DMS 273 (cell line): Measurements from ENCODE around the gene MZT2B.
"Not testable (repeated sequence)": the region's sequence is repeated elsewhere in the genome, so short reads cannot be mapped to it uniquely, and the experiment has no call there.

Source experiments
- DNase-seq: peaks from one replicate; lab custom pipeline; 2025; ENCODE audit not compliant: unreplicated experiment; lab: John Stamatoyannopoulos, UW

MZT2B gene

GRCh38 chr2:130202518-130202917, 20.5 kb downstream of the MZT2B start:
- DNase-seq = not testable (repeated sequence)

GRCh38 chr2:130203150-130203549, 21.1 kb downstream of the MZT2B start:
- DNase-seq = not testable (repeated sequence)

GRCh38 chr2:130207051-130207450, 25.0 kb downstream of the MZT2B start:
- DNase-seq = not testable (repeated sequence)

- DNase-seq = not testable (repeated sequence)
Measured at GRCh38 chr2:130219147-130219546, 37.1 kb downstream of the MZT2B start.

GRCh38 chr2:130220505-130220904, 38.4 kb downstream of the MZT2B start:
- DNase-seq = not testable (repeated sequence)

- DNase-seq = not testable (repeated sequence)
Measured at GRCh38 chr2:130222523-130222922, 40.5 kb downstream of the MZT2B start.

- not testable (repeated sequence) for DNase-seq
Measured at GRCh38 chr2:130228005-130228404, 45.9 kb downstream of the MZT2B start.

GRCh38 chr2:130228467-130229160, 46.6 kb downstream of the MZT2B start:
- DNase-seq = not testable (repeated sequence)

GRCh38 chr2:130229161-130229510, 47.1 kb downstream of the MZT2B start:
- DNase-seq = not testable (repeated sequence)

- not testable (repeated sequence) for DNase-seq
Measured at GRCh38 chr2:130230376-130230775, 48.3 kb downstream of the MZT2B start.

GRCh38 chr2:130230907-130231306, 48.8 kb downstream of the MZT2B start:
- not testable (repeated sequence) for DNase-seq

- DNase-seq = no peak
Measured at GRCh38 chr2:130231656-130232055, 49.6 kb downstream of the MZT2B start.

- DNase-seq = not testable (repeated sequence)
Measured at GRCh38 chr2:130233066-130233465, 51.0 kb downstream of the MZT2B start.

- DNase-seq = not testable (repeated sequence)
Measured at GRCh38 chr2:130239581-130239980, 57.5 kb downstream of the MZT2B start.
